Liver (tissue), 9 donors: ENCODE measurements around the gene PHAX. TPM values are rescaled to one million over a fixed set of nuclear protein-coding genes. Genes with fewer than 3 reads are reported as not detected.

Source experiments
- DNase-seq: peaks from one replicate; pipeline ENCODE4 v3.0.0-alpha.2; 2017; ENCODE audit warnings: low spot score
- H3K27ac ChIP-seq, 2 donors: one replicate each; pipeline ENCODE4 v1.7.0; 2013; ENCODE audit warnings: inconsistent platforms in 2 of 2, low read length in 2 of 2, control low read depth in 1 of 2, low read depth in 1 of 2, mild to moderate bottlenecking in 1 of 2
- H3K27me3 ChIP-seq, 4 donors: one replicate each; pipeline versions ENCODE4 v1.6.1 to v1.7.0; 2013; ENCODE audit warnings: low read length in 3 of 4, inconsistent platforms in 1 of 4, mild to moderate bottlenecking in 1 of 4, moderate library complexity in 1 of 4; ENCODE audit not compliant: control insufficient read depth in 4 of 4, insufficient read depth in 4 of 4
- H3K36me3 ChIP-seq, 4 donors: one replicate each; pipeline versions ENCODE4 v1.6.1 to v1.7.0; 2013; ENCODE audit warnings: low read length in 3 of 4, mild to moderate bottlenecking in 3 of 4, low read depth in 1 of 4, moderate library complexity in 1 of 4; ENCODE audit not compliant: control insufficient read depth in 4 of 4, insufficient read depth in 3 of 4
- H3K4me1 ChIP-seq, 4 donors: one replicate each; pipeline versions ENCODE4 v1.6.1 to v1.7.0; 2013; ENCODE audit warnings: low read length in 3 of 4, mild to moderate bottlenecking in 3 of 4, moderate library complexity in 1 of 4; ENCODE audit not compliant: control insufficient read depth in 4 of 4, insufficient read depth in 4 of 4
- H3K4me3 ChIP-seq, 3 donors: one replicate each; pipeline versions ENCODE4 v1.6.1 to v1.7.0; 2013; ENCODE audit warnings: low read length in 3 of 3, control low read depth in 1 of 3, low read depth in 1 of 3, mild to moderate bottlenecking in 1 of 3
- H3K9ac ChIP-seq, 2 donors: one replicate each; pipeline ENCODE4 v1.7.0; 2013; ENCODE audit warnings: low read length in 2 of 2, mild to moderate bottlenecking in 2 of 2, moderate library complexity in 2 of 2, control low read depth in 1 of 2, low read depth in 1 of 2
- H3K9me3 ChIP-seq, 4 donors: one replicate each; pipeline versions ENCODE4 v1.6.1 to v1.7.0; 2013; ENCODE audit warnings: low read length in 3 of 4; ENCODE audit not compliant: control insufficient read depth in 4 of 4
- ATF3 ChIP-seq: IDR thresholded peaks from 2 replicates; pipeline ENCODE4 v1.6.1; 2016; ENCODE audit warnings: antibody characterized with exemption
- CTCF ChIP-seq: fragments of 150-350 bp; IDR thresholded peaks from 2 replicates; pipeline ENCODE4 v1.5.1; 2017; ENCODE audit warnings: improper control_type of control experiment, low read depth, low read length; ENCODE audit not compliant: missing input control
- EGR1 ChIP-seq, 2 donors: IDR thresholded peaks; 2 replicates each; pipeline ENCODE4 v1.6.1; 2016 to 2018; ENCODE audit warnings: antibody characterized with exemption in 2 of 2, low read depth in 2 of 2
- FOXA1 ChIP-seq: IDR thresholded peaks from 2 replicates; pipeline ENCODE4 v1.6.1; 2016; ENCODE audit warnings: antibody characterized with exemption
- FOXA2 ChIP-seq: IDR thresholded peaks from 2 replicates; pipeline ENCODE4 v1.6.1; 2016; ENCODE audit warnings: antibody characterized with exemption
- GABPA ChIP-seq, 2 donors: IDR thresholded peaks in 1 of 2; conservative IDR thresholded peaks in 1 of 2; 2 replicates each; pipeline ENCODE4 v1.6.1; 2016; ENCODE audit warnings: antibody characterized with exemption in 2 of 2, mild to moderate bottlenecking in 1 of 2, moderate library complexity in 1 of 2
- HNF4A ChIP-seq, 2 donors: conservative IDR thresholded peaks; 2 replicates each; pipeline ENCODE4 v1.6.1; 2016; ENCODE audit warnings: antibody characterized with exemption in 2 of 2, mild to moderate bottlenecking in 2 of 2
- HNF4G ChIP-seq: IDR thresholded peaks from 2 replicates; pipeline ENCODE4 v1.6.1; 2016; ENCODE audit warnings: antibody characterized with exemption
- JUND ChIP-seq, 2 donors: IDR thresholded peaks; 2 replicates each; pipeline ENCODE4 v1.6.1; 2016; ENCODE audit warnings: antibody characterized with exemption in 2 of 2
- MAX ChIP-seq: IDR thresholded peaks from 2 replicates; pipeline ENCODE4 v1.6.1; 2016; ENCODE audit warnings: antibody characterized with exemption
- NR2F2 ChIP-seq: IDR thresholded peaks from 2 replicates; pipeline ENCODE4 v1.6.1; 2016; ENCODE audit warnings: antibody characterized with exemption
- RAD21 ChIP-seq, 2 donors: IDR thresholded peaks; 2 replicates each; pipeline ENCODE4 v1.6.1; 2016; ENCODE audit warnings: antibody characterized with exemption in 2 of 2, mild to moderate bottlenecking in 2 of 2
- RXRA ChIP-seq, 2 donors: IDR thresholded peaks; 2 replicates each; pipeline ENCODE4 v1.6.1; 2017 to 2018; ENCODE audit warnings: antibody characterized with exemption in 2 of 2, mild to moderate bottlenecking in 1 of 2
- SP1 ChIP-seq: IDR thresholded peaks from 2 replicates; pipeline ENCODE4 v1.6.1; 2018; ENCODE audit warnings: antibody characterized with exemption, mild to moderate bottlenecking
- TAF1 ChIP-seq: conservative IDR thresholded peaks from 2 replicates; pipeline ENCODE4 v1.6.1; 2016; ENCODE audit warnings: antibody characterized with exemption, mild to moderate bottlenecking
- YY1 ChIP-seq: IDR thresholded peaks from 2 replicates; pipeline ENCODE4 v1.6.1; 2016; ENCODE audit warnings: antibody characterized with exemption, mild to moderate bottlenecking
- ZBTB33 ChIP-seq: IDR thresholded peaks from 2 replicates; pipeline ENCODE4 v1.6.1; 2016; ENCODE audit warnings: antibody characterized with exemption
- WGBS: extraction: QIAGEN DNeasy Blood & Tissue Kit; methylation state at CpG from one replicate; pipeline ENCODE4 v1.1.7; 2013; 5-methylcytosine and 5-hydroxymethylcytosine counted together
- polyA plus RNA-seq, 2 donors: library from polyadenylated mRNA; stranded (reverse) in 1 of 2; unstranded in 1 of 2; fragments of 200-250 nt in 1 of 2; fragments of >200 nt in 1 of 2; fragmentation: Nextera tagmentation in 1 of 2; extraction: Ambion mirVana in 1 of 2; gene quantifications; one replicate each; pipeline versions ENCODE4 v1.2.1 to v1.2.3, GENCODE V29; 2013 to 2015
- total RNA-seq, 2 donors: library from RNA; depleted of rRNA; stranded (reverse); fragments of >200 nt; gene quantifications; one replicate each; pipeline ENCODE4 v1.2.3, GENCODE V29; 2014
- TF ChIP-seq, protein P1 (sequence below): IDR thresholded peaks from 2 replicates; pipeline ENCODE4 v1.6.1; 2016; ENCODE audit warnings: antibody characterized with exemption, mild to moderate bottlenecking
- donor health status: healthy.
- donor health status: healthy.
- donor health status: healthy.
- donor health status: healthy.
- donor health status: healthy.

PHAX gene
- total and polyA plus RNA-seq, 4 donors = 10.3 to 32.6 (median 25.1) TPM

- no peaks in the 10 kb centered on the region for H3K27me3 ChIP-seq
- no peak overlapping the region for H3K27ac ChIP-seq
- H3K9ac ChIP-seq = no peak overlapping the region
- H3K4me1 ChIP-seq = peaks cover 0 to 3% (median 0%) of the 10 kb centered on the region in 4 donors
- DNase-seq = no peak
- peaks cover 6 to 26% (median 19%) of the 10 kb centered on the region in 4 donors for H3K36me3 ChIP-seq
- TF ChIP-seq YY1 = no peak
- TF ChIP-seq RAD21 (IDR thresholded peaks at IDR 0.05) = no peak
- no peak for TF ChIP-seq ATF3
- TF ChIP-seq FOXA2 = no peak
- TF ChIP-seq MAX = no peak
- no peak for TF ChIP-seq NR2F2
- TF ChIP-seq HNF4A (conservative IDR thresholded peaks at IDR 0.05) = no peak
- TF ChIP-seq FOXA1 = no peak
- TF ChIP-seq HNF4G = no peak
- TF ChIP-seq TAF1 = no peak
- no peak for TF ChIP-seq RXRA (IDR thresholded peaks at IDR 0.05)
- no peak for TF ChIP-seq JUND (IDR thresholded peaks at IDR 0.05)
- TF ChIP-seq EGR1 (IDR thresholded peaks at IDR 0.05; ENCODE audit: low read depth in 2 of 2) = no peak
- TF ChIP-seq CTCF = no peak
- TF ChIP-seq ZBTB33 = no peak
- TF ChIP-seq GABPA (IDR thresholded peaks at IDR 0.05 in 1 of 2, conservative IDR thresholded peaks at IDR 0.05 in 1 of 2) = no peak
- TF ChIP-seq SP1 = no peak
- TF ChIP-seq, protein P1, sequence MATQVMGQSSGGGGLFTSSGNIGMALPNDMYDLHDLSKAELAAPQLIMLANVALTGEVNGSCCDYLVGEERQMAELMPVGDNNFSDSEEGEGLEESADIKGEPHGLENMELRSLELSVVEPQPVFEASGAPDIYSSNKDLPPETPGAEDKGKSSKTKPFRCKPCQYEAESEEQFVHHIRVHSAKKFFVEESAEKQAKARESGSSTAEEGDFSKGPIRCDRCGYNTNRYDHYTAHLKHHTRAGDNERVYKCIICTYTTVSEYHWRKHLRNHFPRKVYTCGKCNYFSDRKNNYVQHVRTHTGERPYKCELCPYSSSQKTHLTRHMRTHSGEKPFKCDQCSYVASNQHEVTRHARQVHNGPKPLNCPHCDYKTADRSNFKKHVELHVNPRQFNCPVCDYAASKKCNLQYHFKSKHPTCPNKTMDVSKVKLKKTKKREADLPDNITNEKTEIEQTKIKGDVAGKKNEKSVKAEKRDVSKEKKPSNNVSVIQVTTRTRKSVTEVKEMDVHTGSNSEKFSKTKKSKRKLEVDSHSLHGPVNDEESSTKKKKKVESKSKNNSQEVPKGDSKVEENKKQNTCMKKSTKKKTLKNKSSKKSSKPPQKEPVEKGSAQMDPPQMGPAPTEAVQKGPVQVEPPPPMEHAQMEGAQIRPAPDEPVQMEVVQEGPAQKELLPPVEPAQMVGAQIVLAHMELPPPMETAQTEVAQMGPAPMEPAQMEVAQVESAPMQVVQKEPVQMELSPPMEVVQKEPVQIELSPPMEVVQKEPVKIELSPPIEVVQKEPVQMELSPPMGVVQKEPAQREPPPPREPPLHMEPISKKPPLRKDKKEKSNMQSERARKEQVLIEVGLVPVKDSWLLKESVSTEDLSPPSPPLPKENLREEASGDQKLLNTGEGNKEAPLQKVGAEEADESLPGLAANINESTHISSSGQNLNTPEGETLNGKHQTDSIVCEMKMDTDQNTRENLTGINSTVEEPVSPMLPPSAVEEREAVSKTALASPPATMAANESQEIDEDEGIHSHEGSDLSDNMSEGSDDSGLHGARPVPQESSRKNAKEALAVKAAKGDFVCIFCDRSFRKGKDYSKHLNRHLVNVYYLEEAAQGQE = no peak
- WGBS = 96% methylated on average over 2 of the region's 2 CpGs
- H3K4me3 ChIP-seq = no peak overlapping the region
- no peaks in the 10 kb centered on the region for H3K9me3 ChIP-seq
Measured at GRCh38 chr5:126619781-126620180, 19.0 kb downstream of the PHAX start.
